ENCODE measurements around the gene NME5. TPM values are rescaled to one million over a fixed set of nuclear protein-coding genes. Genes with fewer than 3 reads are reported as not detected.
A peak's percentile ranks its signal among the peaks of the same experiment; 100 is the strongest.
"Not testable (repeated sequence)": the region's sequence is repeated elsewhere in the genome, so short reads cannot be mapped to it uniquely, and the experiment has no call there.

NME5 gene
- total and polyA plus RNA-seq, 5 experiments from 2014 or later = not detected

DNA sequence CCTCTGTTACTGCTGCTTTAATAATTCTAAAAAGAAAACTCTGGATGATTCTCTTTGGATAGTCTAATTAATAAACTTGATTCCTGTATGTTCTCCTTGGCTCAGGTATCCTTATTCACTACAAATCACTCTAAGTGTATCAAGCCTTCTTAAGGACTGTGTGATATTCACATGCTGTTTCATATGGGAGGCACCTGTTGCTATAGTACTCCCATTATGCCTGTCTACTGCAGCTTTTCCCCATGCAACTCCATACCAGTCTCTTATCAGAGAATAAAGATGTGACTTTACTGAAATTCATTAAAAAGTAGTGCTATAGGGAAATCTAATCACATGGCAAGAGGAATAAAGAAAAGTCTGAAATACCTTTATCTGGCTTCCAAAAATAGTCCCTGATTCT is 24.5 kb upstream of the NME5 start:
- Mint-ChIP-seq H3K4me1 (peaks cover 0 to 14% (median 0%) of the 10 kb centered on the region in 4 donors), H3K4me3 (no peak overlapping the region), H3K27me3 (no peaks in the 10 kb centered on the region), H3K36me3 (peaks cover 32 to 97% (median 69%) of the 10 kb centered on the region in 3 donors), H3K27ac (peak overlapping the region in 2 of 10 donors; percentile 39 to 79), H3K9me3 (no peaks in the 10 kb centered on the region)
- POLR2A ChIA-PET = no interaction called here
- ATAC-seq (no peak), DNase-seq (no peak)

- DNase-seq = no peak
- POLR2A ChIA-PET = interaction anchor here (0.6 kb wide), 1 partner anchor 11 kb away, joined by 4 read pairs; no protein-coding TSS in a partner anchor
- Mint-ChIP-seq H3K4me3 (no peak overlapping the region), H3K4me1 (peaks cover 0 to 10% (median 0%) of the 10 kb centered on the region in 4 donors), H3K9me3 (no peaks in the 10 kb centered on the region), H3K27ac (no peak overlapping the region), H3K27me3 (no peaks in the 10 kb centered on the region), H3K36me3 (peaks cover 37 to 99% (median 74%) of the 10 kb centered on the region in 3 donors)
- no peak for ATAC-seq
These were observed 21.5 kb upstream of the NME5 start for GRCh38 chr5:138160706-138161105.

- Mint-ChIP-seq H3K4me1 (peaks cover 0 to 6% (median 0%) of the 10 kb centered on the region in 4 donors), H3K4me3 (no peak overlapping the region), H3K9me3 (no peaks in the 10 kb centered on the region), H3K36me3 (peaks cover 32 to 90% (median 66%) of the 10 kb centered on the region in 3 donors), H3K27me3 (no peaks in the 10 kb centered on the region), H3K27ac (peak overlapping the region in 1 of 10 donors; percentile 53)
- ATAC-seq (no peak), DNase-seq (no peak)
- POLR2A ChIA-PET = no interaction called here
These were observed 20.4 kb upstream of the NME5 start for GRCh38 chr5:138159666-138160065.

- POLR2A ChIA-PET = no interaction called here
- no peaks in the 10 kb centered on the region for H3K27me3 Mint-ChIP-seq
These were observed 18.4 kb upstream of the NME5 start for GRCh38 chr5:138157626-138158025.

GRCh38 chr5:138155977-138156376 is 16.7 kb upstream of the NME5 start:
- not testable (repeated sequence) for H3K27me3 Mint-ChIP-seq

More at GRCh38 chr5:138157626-138158025, 18.4 kb upstream of the NME5 start:
- Mint-ChIP-seq H3K9me3 (no peaks in the 10 kb centered on the region), H3K4me1 (peaks cover 0 to 2% (median 0%) of the 10 kb centered on the region in 4 donors), H3K27ac (no peak overlapping the region), H3K4me3 (no peak overlapping the region), H3K36me3 (peaks cover 18 to 70% (median 49%) of the 10 kb centered on the region in 3 donors)
- DNase-seq (no peak), ATAC-seq (no peak)

DNA sequence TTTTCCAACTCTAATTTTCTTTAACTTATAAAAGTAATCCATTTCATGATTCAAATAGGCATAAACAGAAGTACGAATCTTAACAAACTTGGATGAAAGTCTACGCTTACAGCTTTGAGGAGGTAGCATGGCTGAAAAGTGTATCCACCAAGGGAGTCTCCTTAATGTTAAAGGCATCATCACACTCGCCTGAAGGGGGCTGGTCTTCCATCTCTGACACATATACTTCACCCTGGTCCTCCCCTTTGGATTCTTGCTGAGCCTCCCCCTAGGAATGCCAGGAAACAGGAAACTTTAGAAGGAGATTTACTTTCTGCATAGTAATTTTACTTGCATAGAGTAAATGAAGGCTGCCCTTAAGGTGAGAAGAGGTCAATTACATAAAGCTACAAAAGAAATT is 10.3 kb upstream of the NME5 start:
- no peak overlapping the region for H3K4me3 Mint-ChIP-seq
- H3K27me3 Mint-ChIP-seq = no peaks in the 10 kb centered on the region
- H3K9me3 Mint-ChIP-seq = no peaks in the 10 kb centered on the region
- ATAC-seq (no peak), DNase-seq (no peak)
- POLR2A ChIA-PET = no interaction called here
- no peaks in the 10 kb centered on the region for H3K36me3 Mint-ChIP-seq
- peak overlapping the region in 1 of 10 donors; percentile 66 for H3K27ac Mint-ChIP-seq
- no peaks in the 10 kb centered on the region for H3K4me1 Mint-ChIP-seq

More at GRCh38 chr5:138155977-138156376, 16.7 kb upstream of the NME5 start:
- H3K9me3 Mint-ChIP-seq, DNase-seq, ATAC-seq, H3K4me1 Mint-ChIP-seq, H3K4me3 Mint-ChIP-seq: not testable (repeated sequence)
- peaks cover 18 to 53% (median 38%) of the 10 kb centered on the region in 3 donors for H3K36me3 Mint-ChIP-seq
- POLR2A ChIA-PET = interaction anchor here (0.7 kb wide), 1 partner anchor 62 kb away, joined by 3 read pairs; no protein-coding TSS in a partner anchor
- H3K27ac Mint-ChIP-seq = peak overlapping the region in 1 of 10 donors; percentile 24

DNA sequence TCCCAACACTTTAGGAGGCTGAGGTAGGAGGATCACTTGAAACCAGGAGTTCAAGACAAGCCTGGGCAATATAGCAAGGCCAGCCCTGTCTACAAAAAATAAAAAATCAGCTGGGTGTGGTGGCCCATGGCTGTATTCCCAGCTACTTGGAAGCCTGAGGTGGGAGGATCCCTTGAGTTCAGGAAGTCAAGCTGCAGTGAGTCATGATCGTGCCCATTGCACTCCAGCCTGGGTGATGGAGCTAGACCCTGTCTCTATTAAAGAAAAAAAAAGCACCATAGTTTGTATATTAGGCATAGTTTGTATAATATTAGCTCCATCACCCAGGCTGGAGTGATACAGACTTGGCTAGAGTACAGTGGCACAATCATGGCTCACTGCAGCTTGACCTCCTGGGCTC is 9.6 kb upstream of the NME5 start:
- ATAC-seq (no peak), DNase-seq (no peak)
- H3K27me3 Mint-ChIP-seq = no peaks in the 10 kb centered on the region
- POLR2A ChIA-PET = no interaction called here
- no peak overlapping the region for H3K4me3 Mint-ChIP-seq
- H3K36me3 Mint-ChIP-seq = no peaks in the 10 kb centered on the region
- H3K9me3 Mint-ChIP-seq = no peaks in the 10 kb centered on the region
- no peaks in the 10 kb centered on the region for H3K4me1 Mint-ChIP-seq
- no peak overlapping the region for H3K27ac Mint-ChIP-seq

GRCh38 chr5:138143578-138143977 is 4.3 kb upstream of the NME5 start:
- ATAC-seq, POLR2A ChIA-PET, H3K9me3 Mint-ChIP-seq, H3K4me1 Mint-ChIP-seq, H3K4me3 Mint-ChIP-seq, DNase-seq, H3K27me3 Mint-ChIP-seq, H3K27ac Mint-ChIP-seq, H3K36me3 Mint-ChIP-seq: not testable (repeated sequence)

DNA sequence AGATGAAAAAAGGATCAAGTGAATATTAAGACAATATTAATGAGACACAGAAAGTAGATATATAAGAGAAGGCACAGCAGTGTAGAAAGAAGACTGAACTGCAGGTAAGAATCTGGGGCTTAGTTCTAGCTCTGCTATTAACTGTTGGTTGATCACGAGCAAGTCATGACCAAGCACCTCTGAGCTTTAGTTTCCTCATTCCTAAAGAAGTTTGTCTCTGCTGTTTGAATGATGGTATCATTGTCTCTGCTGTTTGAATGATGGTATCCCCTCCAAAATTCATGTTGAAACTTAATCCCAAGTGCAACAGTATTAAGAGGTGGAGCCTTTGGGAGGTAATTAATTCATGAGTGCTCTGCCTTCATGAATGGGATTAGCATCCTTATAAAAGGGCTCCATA is 2.5 kb upstream of the NME5 start:
- Mint-ChIP-seq H3K9me3 (no peaks in the 10 kb centered on the region), H3K27me3 (peaks cover 4 to 14% (median 9%) of the 10 kb centered on the region in 5 donors), H3K27ac (no peak overlapping the region), H3K36me3 (no peaks in the 10 kb centered on the region), H3K4me1 (peaks cover 0 to 5% (median 2%) of the 10 kb centered on the region in 4 donors), H3K4me3 (no peak overlapping the region)
- POLR2A ChIA-PET = no interaction called here
- no peak for ATAC-seq
- DNase-seq = no peak

DNA sequence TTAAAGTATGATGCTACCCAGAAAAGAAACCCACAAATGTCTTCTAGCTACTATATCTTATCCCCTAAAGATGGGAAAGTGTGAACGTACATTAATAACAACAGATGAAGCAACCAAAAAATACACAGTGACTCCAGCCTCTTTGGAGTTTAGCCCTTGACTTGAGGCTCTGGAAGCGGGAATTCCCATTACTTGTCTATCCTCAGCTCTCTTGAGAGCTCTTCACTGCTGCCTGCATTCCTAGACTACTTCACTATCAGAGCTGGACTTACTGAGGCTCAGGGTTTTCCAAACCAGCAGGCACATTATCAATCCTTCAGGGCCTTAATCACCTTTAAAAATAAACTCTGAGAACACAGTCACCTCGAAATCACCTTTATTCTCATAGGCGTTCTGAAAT is 1.0 kb upstream of the NME5 start:
- Mint-ChIP-seq H3K36me3 (no peaks in the 10 kb centered on the region), H3K4me1 (peaks cover 0 to 5% (median 2%) of the 10 kb centered on the region in 4 donors), H3K4me3 (no peak overlapping the region), H3K27ac (no peak overlapping the region), H3K9me3 (no peaks in the 10 kb centered on the region), H3K27me3 (peaks cover 7 to 25% (median 17%) of the 10 kb centered on the region in 5 donors)
- POLR2A ChIA-PET = no interaction called here
- DNase-seq (no peak), ATAC-seq (no peak)

GRCh38 chr5:138139781-138140090 is 508 bp upstream of the NME5 start:
- H3K4me1 Mint-ChIP-seq = peaks cover 0 to 5% (median 2%) of the 10 kb centered on the region in 4 donors
- no peak overlapping the region for H3K27ac Mint-ChIP-seq
- peaks cover 7 to 25% (median 18%) of the 10 kb centered on the region in 5 donors for H3K27me3 Mint-ChIP-seq
- H3K9me3 Mint-ChIP-seq = no peaks in the 10 kb centered on the region
- POLR2A ChIA-PET = no interaction called here
- no peak overlapping the region for H3K4me3 Mint-ChIP-seq
- DNase-seq (no peak), ATAC-seq (no peak)
- no peaks in the 10 kb centered on the region for H3K36me3 Mint-ChIP-seq

DNA sequence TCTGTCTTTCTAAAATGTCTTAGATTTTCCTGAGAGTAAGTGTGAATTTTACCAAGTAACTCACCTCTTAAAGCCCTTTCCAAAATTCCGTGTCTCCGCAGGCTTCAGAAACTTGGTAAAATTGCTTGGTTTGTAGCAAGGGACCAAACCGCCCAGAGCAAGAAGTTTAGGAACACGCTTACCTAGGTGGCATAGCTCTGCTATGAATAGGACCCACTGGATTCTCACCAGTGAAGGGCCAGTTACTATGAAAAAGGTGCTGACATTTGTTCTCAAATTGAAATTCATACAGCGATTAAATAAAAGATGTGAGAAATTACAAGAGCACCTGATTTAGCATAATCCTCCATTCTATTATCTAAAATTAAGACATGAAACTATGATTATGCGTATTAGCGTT is 6.7 kb downstream of the NME5 start:
- peak overlapping the region in 3 of 10 donors; percentile 69 to 77 (median 77) for H3K4me3 Mint-ChIP-seq
- peaks cover 6 to 27% (median 16%) of the 10 kb centered on the region in 5 donors for H3K27me3 Mint-ChIP-seq
- no peak for DNase-seq
- no peak overlapping the region for H3K27ac Mint-ChIP-seq
- H3K4me1 Mint-ChIP-seq = peaks cover 0 to 6% (median 2%) of the 10 kb centered on the region in 4 donors
- POLR2A ChIA-PET = interaction anchor here (2.0 kb wide), 1 partner anchor 55 kb away, joined by 7 read pairs; no protein-coding TSS in a partner anchor
- H3K36me3 Mint-ChIP-seq = no peaks in the 10 kb centered on the region
- H3K9me3 Mint-ChIP-seq = no peaks in the 10 kb centered on the region
- ATAC-seq = no peak

DNA sequence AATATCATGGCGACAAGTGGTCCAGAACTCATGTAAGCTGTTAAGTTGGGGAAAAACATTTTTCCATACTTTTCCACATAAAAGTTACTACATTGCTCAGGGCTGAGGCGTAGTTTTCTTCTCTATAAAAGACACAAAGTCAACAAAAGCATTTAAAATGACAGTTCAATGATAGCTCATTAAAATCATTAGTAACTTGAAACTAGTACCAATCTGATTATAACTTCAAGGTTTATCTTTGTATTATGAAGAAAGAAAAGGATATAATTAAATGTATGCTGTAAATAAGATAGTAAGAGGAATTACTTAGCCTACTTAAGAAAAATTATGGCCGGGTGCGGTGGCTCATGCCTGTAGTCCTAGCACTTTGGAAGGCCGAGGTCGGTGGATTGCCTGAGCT is 9.9 kb downstream of the NME5 start:
- H3K4me3 Mint-ChIP-seq = no peak overlapping the region
- no peaks in the 10 kb centered on the region for H3K9me3 Mint-ChIP-seq
- DNase-seq (no peak), ATAC-seq (no peak)
- H3K4me1 Mint-ChIP-seq = peaks cover 0 to 6% (median 2%) of the 10 kb centered on the region in 4 donors
- no peak overlapping the region for H3K27ac Mint-ChIP-seq
- POLR2A ChIA-PET = interaction anchor here (0.7 kb wide), 1 partner anchor 8 kb away, joined by 3 read pairs; no protein-coding TSS in a partner anchor
- H3K36me3 Mint-ChIP-seq = no peaks in the 10 kb centered on the region
- H3K27me3 Mint-ChIP-seq = peaks cover 6 to 18% (median 9%) of the 10 kb centered on the region in 5 donors

GRCh38 chr5:138128334-138128733 is 10.9 kb downstream of the NME5 start:
- ATAC-seq (no peak), DNase-seq (no peak)
- POLR2A ChIA-PET = no interaction called here
- H3K4me3 Mint-ChIP-seq = no peak overlapping the region
- no peaks in the 10 kb centered on the region for H3K36me3 Mint-ChIP-seq
- H3K27me3 Mint-ChIP-seq = peaks cover under 1 to 13% (median 7%) of the 10 kb centered on the region in 5 donors
- peaks cover 0 to under 1% (median under 1%) of the 10 kb centered on the region in 4 donors for H3K4me1 Mint-ChIP-seq
- no peaks in the 10 kb centered on the region for H3K9me3 Mint-ChIP-seq
- H3K27ac Mint-ChIP-seq = no peak overlapping the region

Data from naive thymus-derived CD8-positive, alpha-beta T cell (primary cell).